HG03097 (cell line): Measurements from ENCODE around the gene C14orf119.

ENCODE experiments used
- ATAC-seq: cut with Tn5 transposase; IDR thresholded peaks from one replicate; pipeline ENCODE4 v1.9.1; 2021; ENCODE audit not compliant: unreplicated experiment, low FRiP score

C14orf119 gene

GRCh38 chr14:23060536-23061260 is 34.6 kb upstream of the C14orf119 start:
- ATAC-seq: no peak

- no peak for ATAC-seq
These were observed 33.3 kb upstream of the C14orf119 start for GRCh38 chr14:23062002-23062401.

- no peak for ATAC-seq
These were observed 31.7 kb upstream of the C14orf119 start for GRCh38 chr14:23063601-23064000.

GRCh38 chr14:23066368-23066767 is 28.9 kb upstream of the C14orf119 start:
- no peak for ATAC-seq

GRCh38 chr14:23066855-23067744 is 28.2 kb upstream of the C14orf119 start:
- no peak for ATAC-seq

GRCh38 chr14:23067847-23068788 is 27.2 kb upstream of the C14orf119 start:
- ATAC-seq: no peak

- peak; percentile 68 for ATAC-seq
These were observed 26.4 kb upstream of the C14orf119 start for GRCh38 chr14:23068789-23069412.

GRCh38 chr14:23069413-23069806 is 25.9 kb upstream of the C14orf119 start:
- ATAC-seq: no peak

GRCh38 chr14:23070262-23071129 is 24.8 kb upstream of the C14orf119 start:
- no peak for ATAC-seq

GRCh38 chr14:23071244-23071920 is 23.9 kb upstream of the C14orf119 start:
- ATAC-seq: peak; percentile 66

GRCh38 chr14:23071921-23072539 is 23.3 kb upstream of the C14orf119 start:
- ATAC-seq: no peak

GRCh38 chr14:23074906-23075305 is 20.4 kb upstream of the C14orf119 start:
- ATAC-seq: no peak

GRCh38 chr14:23076785-23077408 is 18.4 kb upstream of the C14orf119 start:
- no peak for ATAC-seq

- ATAC-seq: no peak
These were observed 17.3 kb upstream of the C14orf119 start for GRCh38 chr14:23077962-23078361.

- no peak for ATAC-seq
These were observed 16.6 kb upstream of the C14orf119 start for GRCh38 chr14:23078692-23079116.

GRCh38 chr14:23079716-23080115 is 15.6 kb upstream of the C14orf119 start:
- no peak for ATAC-seq

GRCh38 chr14:23080474-23080873 is 14.8 kb upstream of the C14orf119 start:
- ATAC-seq: no peak

GRCh38 chr14:23085458-23085857 is 9.8 kb upstream of the C14orf119 start:
- ATAC-seq: no peak
